ENCODE data around the gene ECT2. TPM values are rescaled to one million over a fixed set of nuclear protein-coding genes. Genes with fewer than 3 reads are reported as not detected.

Gene ECT2
- total and polyA plus RNA-seq, 2 of the 8 experiments (the other 6 are each of a cell fraction or from before 2014, with no cell fraction given): 19.5 to 88.7 TPM

- no peak overlapping the region for H4K5ac ChIP-seq (ENCODE audit: insufficient read length, low read depth, low read length)
- H3K18ac ChIP-seq (ENCODE audit: extremely low read depth, low read length): no peak overlapping the region
- H3K27me3 ChIP-seq (replicated peaks in 1 of 4; ENCODE audit: control insufficient read depth in 3 of 4, extremely low read depth in 1 of 4, insufficient read depth in 3 of 4, low read length in 3 of 4): no peaks in the 10 kb centered on the region
- H4K20me1 ChIP-seq (replicated peaks in 1 of 2; ENCODE audit: control insufficient read depth in 1 of 2, insufficient read depth in 2 of 2, low read length in 2 of 2): peaks cover 0 to 2% of the 10 kb centered on the region in 2 experiments
- H3K56ac ChIP-seq (replicated peaks; ENCODE audit: insufficient read length, low read depth, low read length): no peak overlapping the region
- H3K27ac ChIP-seq (ENCODE audit: low read depth, low read length): no peak overlapping the region
- H3K4me3 ChIP-seq (ENCODE audit: extremely low read depth in 1 of 4, insufficient read depth in 2 of 4, low read depth in 3 of 4, low read length in 4 of 4): no peak overlapping the region
- H2BK120ac ChIP-seq (replicated peaks; ENCODE audit: low read depth, low read length): no peak overlapping the region
- TF ChIP-seq RAD21 (IDR thresholded peaks at IDR 0.05 in 1 of 2, conservative IDR thresholded peaks at IDR 0.05 in 1 of 2; ENCODE audit: low read depth in 2 of 2, low read length in 2 of 2) (no peak), SIRT6 (IDR thresholded peaks at IDR 0.05; ENCODE audit: low read length) (no peak), SIN3A (conservative IDR thresholded peaks at IDR 0.05 in 1 of 2, IDR thresholded peaks at IDR 0.05 in 1 of 2; ENCODE audit: low read depth in 1 of 2, low read length in 2 of 2) (no peak), JUND (IDR thresholded peaks at IDR 0.05; ENCODE audit: low read length) (no peak), BCL11A (IDR thresholded peaks at IDR 0.05; ENCODE audit: low read depth in 2 of 2, low read length in 2 of 2) (no peak), RXRA (IDR thresholded peaks at IDR 0.05; ENCODE audit: insufficient read depth, low read depth, low read length) (no peak)
- peaks cover 5% of the 10 kb centered on the region; the same call in 1 of the 2 replicates for H3K79me1 ChIP-seq (ENCODE audit: low read depth, low read length)
- H3K9me3 ChIP-seq (ENCODE audit: insufficient read depth in 2 of 2, low read depth in 1 of 2, low read length in 1 of 2): no peaks in the 10 kb centered on the region
- no peak overlapping the region for H2BK12ac ChIP-seq (ENCODE audit: low read depth, low read length)
- H2AK5ac ChIP-seq (ENCODE audit: low read depth, low read length): no peak overlapping the region
- FAIRE-seq (no peak), DNase-seq (ENCODE audit: low read depth in 1 of 2, low spot score in 2 of 2) (no peak)
- H3K23ac ChIP-seq (ENCODE audit: insufficient read length): no peak overlapping the region
- no peak overlapping the region for H4K91ac ChIP-seq (replicated peaks; ENCODE audit: insufficient read length, low read length)
- H3K36me3 ChIP-seq (ENCODE audit: control insufficient read depth in 2 of 4, insufficient read depth in 4 of 4, low read length in 3 of 4): no peaks in the 10 kb centered on the region
- H3K4me1 ChIP-seq (replicated peaks in 1 of 4; ENCODE audit: control insufficient read depth in 3 of 4, insufficient read depth in 4 of 4, low read length in 3 of 4): peaks cover 0 to 2% (median 0%) of the 10 kb centered on the region in 4 experiments; a peak in 1 of 7 replicates
- no peak overlapping the region for H2BK20ac ChIP-seq (ENCODE audit: low read length)
- ChIA-PET POLR2A (ENCODE audit: partially characterized antibody) (no interaction called here), CTCF (ENCODE audit: partially characterized antibody) (interaction anchor here (1.2 to 3.1 kb wide), 4 partner anchors 10 to 28 kb away, joined by 3 to 15 read pairs (median 5); partner anchors contain the start of gene NCEH1)
- no peak overlapping the region for H3K14ac ChIP-seq (ENCODE audit: insufficient read length)
- WGBS, 2 experiments (ENCODE audit: extremely low coverage in 1 of 2, insufficient coverage in 1 of 2, insufficient read length in 1 of 2, insufficient replicate concordance in 2 of 2, low coverage in 1 of 2, low lambda C conversion rate in 2 of 2, missing lambda C conversion rate in 1 of 2): 86% methylated on average over 1 of the region's 1 CpG; no CpG with 5 or more reads in 1 of the 2 experiments
- no peak overlapping the region for H2BK5ac ChIP-seq (ENCODE audit: low read depth, low read length)
- H3K9ac ChIP-seq (replicated peaks in 1 of 4; ENCODE audit: extremely low read depth in 1 of 4, low read depth in 3 of 4, low read length in 3 of 4): no peak overlapping the region
- H3K4ac ChIP-seq (replicated peaks; ENCODE audit: insufficient read length, low read depth, low read length): no peak overlapping the region
- H4K8ac ChIP-seq (ENCODE audit: extremely low read depth, insufficient read depth, low read length): no peak overlapping the region
- H2BK15ac ChIP-seq (ENCODE audit: low read length): no peak overlapping the region
- no peak overlapping the region for H2AFZ ChIP-seq (ENCODE audit: low read length)
- no peak overlapping the region for H3K4me2 ChIP-seq (ENCODE audit: insufficient read depth in 1 of 2, low read depth in 2 of 2, low read length in 2 of 2)
- H3K23me2 ChIP-seq (ENCODE audit: low read depth, low read length): no peaks in the 10 kb centered on the region
- H3K79me2 ChIP-seq (ENCODE audit: control insufficient read depth in 1 of 2, insufficient read depth in 2 of 2, low read length in 2 of 2): no peaks in the 10 kb centered on the region
Observed at GRCh38 chr3:172700936-172701455, 49.5 kb upstream of the ECT2 start.
